Limb (tissue), 2 donors: Measurements from ENCODE around the gene PTEN.
A peak's percentile ranks its signal among the peaks of the same experiment; 100 is the strongest.
"Not testable (repeated sequence)": the region's sequence is repeated elsewhere in the genome, so short reads cannot be mapped to it uniquely, and the experiment has no call there.

Experiments
- DNase-seq, 2 donors: peaks; one replicate each; pipeline ENCODE4 v3.0.0-alpha.2; 2016; ENCODE audit errors: extremely low spot score in 2 of 2

The PTEN gene

GRCh38 chr10:87845624-87845998 is 17.8 kb upstream of the PTEN start:
- DNase-seq: no peak

- no peak for DNase-seq
These were observed 17.4 kb upstream of the PTEN start for GRCh38 chr10:87846023-87846422.

- DNase-seq: not testable (repeated sequence)
These were observed 16.7 kb upstream of the PTEN start for GRCh38 chr10:87846711-87847110.

GRCh38 chr10:87847550-87847949 is 15.9 kb upstream of the PTEN start:
- DNase-seq: no peak

GRCh38 chr10:87849001-87849400 is 14.4 kb upstream of the PTEN start:
- no peak for DNase-seq

GRCh38 chr10:87850742-87851205 is 12.7 kb upstream of the PTEN start:
- peak; percentile 54 to 63 for DNase-seq

GRCh38 chr10:87852089-87852488 is 11.3 kb upstream of the PTEN start:
- no peak for DNase-seq

- not testable (repeated sequence) for DNase-seq
These were observed 8.2 kb upstream of the PTEN start for GRCh38 chr10:87855247-87855646.

GRCh38 chr10:87855665-87856064 is 7.8 kb upstream of the PTEN start:
- not testable (repeated sequence) for DNase-seq

GRCh38 chr10:87860156-87860795 is 3.1 kb upstream of the PTEN start:
- peak in 1 of 2 donors; percentile 62 for DNase-seq

- no peak for DNase-seq
These were observed 2.5 kb upstream of the PTEN start for GRCh38 chr10:87860816-87861403.

GRCh38 chr10:87861566-87861952 is 1.9 kb upstream of the PTEN start:
- no peak for DNase-seq

GRCh38 chr10:87861953-87862678 is 1.3 kb upstream of the PTEN start:
- peak; percentile 96 for DNase-seq

- DNase-seq: peak in 1 of 2 donors; percentile 40
These were observed 759 bp upstream of the PTEN start for GRCh38 chr10:87862679-87863052.

GRCh38 chr10:87863951-87864495 is 598 bp downstream of the PTEN start:
- DNase-seq: peak in 1 of 2 donors; percentile 69

- DNase-seq: no peak
These were observed 1.2 kb downstream of the PTEN start for GRCh38 chr10:87864496-87865059.

GRCh38 chr10:87865241-87865881 is 1.9 kb downstream of the PTEN start:
- no peak for DNase-seq

- no peak for DNase-seq
These were observed 3.1 kb downstream of the PTEN start for GRCh38 chr10:87866412-87866974.

- DNase-seq: no peak
These were observed 4.0 kb downstream of the PTEN start for GRCh38 chr10:87867453-87867852.

- no peak for DNase-seq
These were observed 4.9 kb downstream of the PTEN start for GRCh38 chr10:87868277-87868676.

- DNase-seq: not testable (repeated sequence)
These were observed 5.7 kb downstream of the PTEN start for GRCh38 chr10:87869139-87869538.
